K562 (cell line): ENCODE results near the gene CARD9. TPM values are rescaled to one million over a fixed set of nuclear protein-coding genes. Genes with fewer than 3 reads are reported as not detected.

Source experiments
- ATAC-seq: fragments of 200-7000 bp; cut with Tn5 transposase; 3 replicates; pipeline ENCODE4 v1.9.1; 2020; ENCODE audit warnings: moderate library complexity
- BruUV-seq: library from RNA; stranded (reverse); fragments of 400-500 nt; replicated peaks from 2 replicates; lab custom pipeline; 2021; lab: Mats Ljungman, UMichigan
- CTCF ChIA-PET: fragments of 300-600 bp; formaldehyde crosslinking; extraction: SDS; loops from one replicate; lab custom pipeline; 2021; ENCODE audit warnings: low intra/inter-chr PET ratio; lab: Yijun Ruan, JAX
- POLR2A ChIA-PET: fragments of 300-600, 350-650 bp; sonication (Branson Sonifier 250); formaldehyde crosslinking; extraction: SDS; loops from one replicate; lab custom pipeline; 2021; ENCODE audit warnings: antibody characterized with exemption, inconsistent platforms; lab: Yijun Ruan, JAX
- DNase-seq, 4 experiments: peaks; one replicate each; pipeline versions ENCODE4 v3.0.0 to v3.0.0-alpha.2; 2011 to 2018; ENCODE audit warnings: low spot score in 3 of 4, mixed read lengths in 3 of 4; ENCODE audit errors: extremely low read depth in 1 of 4
- FAIRE-seq: peaks from 2 replicates; lab custom pipeline; 2011; peaks lifted over from hg19 to GRCh38; lab: Jason Lieb, UNC
- H2AFZ ChIP-seq: 2 replicates; pipeline ENCODE4 v1.6.0; 2011; ENCODE audit warnings: low read depth, low read length, control low read depth, inconsistent platforms
- H3K27ac ChIP-seq: fragments of 200-600 bp; 3 replicates; pipeline ENCODE4 v1.8.0; 2011; ENCODE audit warnings: low read depth, mild to moderate bottlenecking, control low read depth, inconsistent platforms, low read length, moderate library complexity, mixed read lengths; ENCODE audit errors: extremely low read depth
- H3K27me3 ChIP-seq, 2 experiments: fragments of 300-600 bp in 1 of 2; 2 replicates in 1 of 2; 3 replicates in 1 of 2; pipeline versions ENCODE4 v1.6.0 to v1.8.0; 2011; ENCODE audit warnings: inconsistent platforms in 2 of 2, low read length in 2 of 2, mild to moderate bottlenecking in 1 of 2, mixed read lengths in 1 of 2, moderate library complexity in 1 of 2; ENCODE audit not compliant: control insufficient read depth in 2 of 2, insufficient read depth in 2 of 2
- H3K36me3 ChIP-seq: fragments of 300-600 bp; 3 replicates; pipeline ENCODE4 v1.8.0; 2011; ENCODE audit warnings: mild to moderate bottlenecking, low read length, inconsistent platforms; ENCODE audit not compliant: control insufficient read depth, insufficient read depth
- H3K4me1 ChIP-seq, 2 experiments: fragments of 200-600 bp in 1 of 2; replicated peaks in 1 of 2; 2 replicates in 1 of 2; 3 replicates in 1 of 2; pipeline versions ENCODE4 v1.5.1 to v1.8.0; 2011; ENCODE audit warnings: inconsistent platforms in 2 of 2, low read length in 2 of 2, mild to moderate bottlenecking in 1 of 2, mixed read lengths in 1 of 2, moderate library complexity in 1 of 2; ENCODE audit not compliant: control insufficient read depth in 2 of 2, insufficient read depth in 2 of 2
- H3K4me2 ChIP-seq: 2 replicates; pipeline ENCODE4 v1.6.1; 2011; ENCODE audit warnings: low read length, control low read depth, inconsistent platforms, mixed read lengths; ENCODE audit not compliant: insufficient read depth
- H3K4me3 ChIP-seq: fragments of 200-600 bp; sonication (generic), shearing (Covaris generic); 2 replicates; pipeline ENCODE4 v1.5.1; 2016; ENCODE audit warnings: control low read depth, inconsistent platforms
- H3K79me2 ChIP-seq: fragments of 200-600 bp; 3 replicates; pipeline ENCODE4 v1.8.0; 2011; ENCODE audit warnings: low read length, inconsistent platforms; ENCODE audit not compliant: control insufficient read depth, insufficient read depth
- H3K9ac ChIP-seq, 2 experiments: 2 replicates each; pipeline versions ENCODE4 v1.6.0 to v1.6.1; 2011; ENCODE audit warnings: low read depth in 2 of 2, low read length in 2 of 2, control low read depth in 1 of 2, inconsistent platforms in 1 of 2, mild to moderate bottlenecking in 1 of 2, mixed read lengths in 1 of 2; ENCODE audit not compliant: insufficient read depth in 1 of 2
- H3K9me1 ChIP-seq: one replicate; pipeline ENCODE4 v1.6.0; 2011; ENCODE audit warnings: inconsistent platforms, mild to moderate bottlenecking, low read length, moderate library complexity; ENCODE audit not compliant: control insufficient read depth, insufficient read depth
- H3K9me3 ChIP-seq: replicated peaks from 2 replicates; pipeline ENCODE4 v1.5.1; 2011; ENCODE audit warnings: low read depth, low read length, inconsistent platforms; ENCODE audit not compliant: control insufficient read depth, insufficient read depth
- H4K20me1 ChIP-seq: replicated peaks from 2 replicates; pipeline ENCODE4 v1.6.1; 2011; ENCODE audit warnings: low read length, inconsistent platforms, mixed read lengths; ENCODE audit not compliant: control insufficient read depth, insufficient read depth
- BHLHE40 ChIP-seq: IDR thresholded peaks from 2 replicates; pipeline ENCODE4 v1.6.1; 2011; ENCODE audit warnings: low read length, improper control_type of control experiment
- CEBPB ChIP-seq: fragments of 450-650 bp; IDR thresholded peaks from 2 replicates; pipeline ENCODE4 v1.6.1; 2016; ENCODE audit warnings: missing genetic modification characterization, missing compliant biosample characterization
- GATAD2A ChIP-seq: fragments of 450-650 bp; IDR thresholded peaks from 2 replicates; pipeline ENCODE4 v1.6.1; 2017
- HCFC1 ChIP-seq: IDR thresholded peaks from 2 replicates; pipeline ENCODE4 v1.6.1; 2012; ENCODE audit warnings: low read depth, low read length, improper control_type of control experiment
- NCOA2 ChIP-seq, 2 experiments: fragments of 450-650 bp; IDR thresholded peaks; 2 replicates each; pipeline ENCODE4 v1.6.1; 2018; ENCODE audit warnings: mild to moderate bottlenecking in 2 of 2, moderate library complexity in 1 of 2; ENCODE audit not compliant: partially characterized antibody in 2 of 2
- NFE2L1 ChIP-seq: fragments of 450-650 bp; IDR thresholded peaks from 2 replicates; pipeline ENCODE4 v1.6.1; 2016; ENCODE audit warnings: missing genetic modification characterization, low read depth, mild to moderate bottlenecking, missing compliant biosample characterization, moderate library complexity, borderline replicate concordance
- NFIC ChIP-seq: fragments of 450-650 bp; IDR thresholded peaks from 2 replicates; pipeline ENCODE4 v1.6.1; 2017; ENCODE audit warnings: mild to moderate bottlenecking, inconsistent platforms
- ZNF436 ChIP-seq: fragments of 250-450, 450-650 bp; sonication (Bioruptor Pico); formaldehyde crosslinking; IDR thresholded peaks from 2 replicates; pipeline ENCODE4 v1.7.0; 2020; ENCODE audit warnings: mild to moderate bottlenecking
- WGBS: fragments of 100-300 bp; shearing (Covaris generic); methylation state at CpG from one replicate; pipeline ENCODE4 v1.1.6; 2016; ENCODE audit warnings: low coverage, mixed read lengths; ENCODE audit not compliant: insufficient coverage; ENCODE audit errors: missing lambda C conversion rate; 5-methylcytosine and 5-hydroxymethylcytosine counted together
- in situ Hi-C: fragments of 300-500 bp; cut with MboI; formaldehyde crosslinking; loops from 4 replicates; pipeline ENCODE4 v1.15.0; 2018; ENCODE audit warnings: inconsistent platforms, mixed read lengths
- intact Hi-C: fragments of 100-400 bp; cut with micrococcal nuclease; formaldehyde crosslinking; loops from 2 replicates; pipeline ENCODE4 v1.14.2; 2022
- polyA plus RNA-seq, 8 experiments: library from polyadenylated mRNA; depleted of rRNA in 4 of 8; stranded (reverse) in 5 of 8; unstranded in 3 of 8; fragments of >200 nt; fragmentation: Nextera tagmentation in 2 of 8; fragmentation: Illumina TruSeq in 1 of 8; extraction: Ambion mirVana in 2 of 8; extraction: Trizol in 1 of 8; gene quantifications; 2 replicates each; pipeline versions ENCODE4 v1.2.1 to v1.2.3, GENCODE V29; 2011 to 2014; ENCODE audit warnings: inconsistent platforms in 1 of 8, missing spikeins in 1 of 8
- total RNA-seq, 7 experiments: library from RNA; depleted of rRNA in 6 of 7; stranded (reverse); fragments of >200 nt in 6 of 7; fragmentation: Illumina TruSeq in 2 of 7; extraction: Trizol in 2 of 7; gene quantifications; 2 replicates each; pipeline versions ENCODE4 v1.2.1 to v1.2.3, GENCODE V29; 2011 to 2021; ENCODE audit warnings: low replicate concordance in 1 of 7
- TF ChIP-seq, protein P1 (sequence below): sonication (generic); formaldehyde crosslinking; IDR thresholded peaks from 2 replicates; pipeline ENCODE4 v1.8.0; 2022; ENCODE audit warnings: mild to moderate bottlenecking, missing genetic modification reagents
- TF ChIP-seq, protein P2 (sequence below): fragments of 250-450 bp; sonication (Bioruptor Pico); IDR thresholded peaks from 2 replicates; pipeline ENCODE4 v1.4.0; 2020; ENCODE audit warnings: mild to moderate bottlenecking
- TF ChIP-seq, protein P3 (sequence below): fragments of 200-800 bp; sonication (Bioruptor generic); IDR thresholded peaks from 2 replicates; pipeline ENCODE4 v1.6.1; 2017; ENCODE audit warnings: missing genetic modification characterization, missing compliant biosample characterization

Gene CARD9
- total and polyA plus RNA-seq, 9 of the 15 experiments (the other 6 are each of a cell fraction or from before 2014, with no cell fraction given): 1.7 to 53.0 (median 9.7) TPM

GRCh38 chr9:136328011-136328621 lies 45.4 kb downstream of the CARD9 start (continued):
- TF ChIP-seq HCFC1 (no peak), BHLHE40 (no peak), NFIC (peak; percentile 42; the same call in 1 of the 2 replicates), CEBPB (tag) (no peak), GATAD2A (no peak)
- TF ChIP-seq, protein P1, sequence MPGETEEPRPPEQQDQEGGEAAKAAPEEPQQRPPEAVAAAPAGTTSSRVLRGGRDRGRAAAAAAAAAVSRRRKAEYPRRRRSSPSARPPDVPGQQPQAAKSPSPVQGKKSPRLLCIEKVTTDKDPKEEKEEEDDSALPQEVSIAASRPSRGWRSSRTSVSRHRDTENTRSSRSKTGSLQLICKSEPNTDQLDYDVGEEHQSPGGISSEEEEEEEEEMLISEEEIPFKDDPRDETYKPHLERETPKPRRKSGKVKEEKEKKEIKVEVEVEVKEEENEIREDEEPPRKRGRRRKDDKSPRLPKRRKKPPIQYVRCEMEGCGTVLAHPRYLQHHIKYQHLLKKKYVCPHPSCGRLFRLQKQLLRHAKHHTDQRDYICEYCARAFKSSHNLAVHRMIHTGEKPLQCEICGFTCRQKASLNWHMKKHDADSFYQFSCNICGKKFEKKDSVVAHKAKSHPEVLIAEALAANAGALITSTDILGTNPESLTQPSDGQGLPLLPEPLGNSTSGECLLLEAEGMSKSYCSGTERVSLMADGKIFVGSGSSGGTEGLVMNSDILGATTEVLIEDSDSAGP (CRISPR knock-in tag): 0 out of 2 replicates have a peak, but pooled peaks have one; percentile 25

- H3K9ac ChIP-seq: peak within 1 kb of the TSS; percentile 63 to 88
- peaks cover 4 to 93% of the 10 kb centered on the region in 2 experiments for H3K4me1 ChIP-seq
- ChIA-PET POLR2A (interaction anchor here (0.5 to 1.6 kb wide), 3 partner anchors 10 to 37 kb away, joined by 3 to 5 read pairs (median 3); partner anchors contain the start of gene DNLZ), CTCF (no interaction called here)
- peaks cover 15% of the 10 kb centered on the region for H3K79me2 ChIP-seq
- H3K4me2 ChIP-seq: peak within 1 kb of the TSS; percentile 77
- H3K36me3 ChIP-seq: no peaks in the 10 kb centered on the region
- FAIRE-seq: no peak
- H2AFZ ChIP-seq: peak within 1 kb of the TSS; percentile 84
- H3K9me1 ChIP-seq: no peaks in the 10 kb centered on the region
- no TSS peak for BruUV-seq
- H4K20me1 ChIP-seq: no peaks in the 10 kb centered on the region; the same call in 1 of the 2 replicates
- in situ Hi-C loops: loop anchor here (25.0 kb wide), 1 partner anchor 310 kb away; no protein-coding TSS in a partner anchor
- DNase-seq: peak; percentile 75 to 96 (median 92)
- peak; percentile 73 for ATAC-seq
- intact Hi-C loops: no loop called here
- peak within 1 kb of the TSS; percentile 68; the same call in 1 of the 3 replicates for H3K27ac ChIP-seq
- H3K27me3 ChIP-seq: peaks cover 9 to 23% of the 10 kb centered on the region in 2 experiments; a peak in 3 of 5 replicates
- H3K9me3 ChIP-seq: no peaks in the 10 kb centered on the region
- under 1% methylated on average over 24 of the region's 88 CpGs for WGBS
- H3K4me3 ChIP-seq: peak within 1 kb of the TSS; percentile 52
- TF ChIP-seq NCOA2 (IDR thresholded peaks at IDR 0.05; ENCODE audit: partially characterized antibody in 2 of 2): no peak
- TF ChIP-seq ZNF436 (CRISPR knock-in tag): no peak
- TF ChIP-seq, protein P2, sequence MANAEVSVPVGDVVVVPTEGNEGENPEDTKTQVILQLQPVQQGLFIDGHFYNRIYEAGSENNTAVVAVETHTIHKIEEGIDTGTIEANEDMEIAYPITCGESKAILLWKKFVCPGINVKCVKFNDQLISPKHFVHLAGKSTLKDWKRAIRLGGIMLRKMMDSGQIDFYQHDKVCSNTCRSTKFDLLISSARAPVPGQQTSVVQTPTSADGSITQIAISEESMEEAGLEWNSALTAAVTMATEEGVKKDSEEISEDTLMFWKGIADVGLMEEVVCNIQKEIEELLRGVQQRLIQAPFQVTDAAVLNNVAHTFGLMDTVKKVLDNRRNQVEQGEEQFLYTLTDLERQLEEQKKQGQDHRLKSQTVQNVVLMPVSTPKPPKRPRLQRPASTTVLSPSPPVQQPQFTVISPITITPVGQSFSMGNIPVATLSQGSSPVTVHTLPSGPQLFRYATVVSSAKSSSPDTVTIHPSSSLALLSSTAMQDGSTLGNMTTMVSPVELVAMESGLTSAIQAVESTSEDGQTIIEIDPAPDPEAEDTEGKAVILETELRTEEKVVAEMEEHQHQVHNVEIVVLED (CRISPR knock-in tag): peak; percentile 50; the same call in 1 of the 2 replicates
- TF ChIP-seq, protein P3, sequence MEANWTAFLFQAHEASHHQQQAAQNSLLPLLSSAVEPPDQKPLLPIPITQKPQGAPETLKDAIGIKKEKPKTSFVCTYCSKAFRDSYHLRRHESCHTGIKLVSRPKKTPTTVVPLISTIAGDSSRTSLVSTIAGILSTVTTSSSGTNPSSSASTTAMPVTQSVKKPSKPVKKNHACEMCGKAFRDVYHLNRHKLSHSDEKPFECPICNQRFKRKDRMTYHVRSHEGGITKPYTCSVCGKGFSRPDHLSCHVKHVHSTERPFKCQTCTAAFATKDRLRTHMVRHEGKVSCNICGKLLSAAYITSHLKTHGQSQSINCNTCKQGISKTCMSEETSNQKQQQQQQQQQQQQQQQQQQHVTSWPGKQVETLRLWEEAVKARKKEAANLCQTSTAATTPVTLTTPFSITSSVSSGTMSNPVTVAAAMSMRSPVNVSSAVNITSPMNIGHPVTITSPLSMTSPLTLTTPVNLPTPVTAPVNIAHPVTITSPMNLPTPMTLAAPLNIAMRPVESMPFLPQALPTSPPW (CRISPR knock-in tag): peak; percentile 96
- no peak for TF ChIP-seq NFE2L1 (tag)
These were observed 46.0 kb downstream of the CARD9 start, which contains the start of gene GPSM1 for GRCh38 chr9:136327304-136327974. TSS of gene GPSM1 (plus strand) at chr9:136327539. CDS start at chr9:136327696, 157 bp downstream.
